Right lobe of liver (tissue), 6 donors: ENCODE results near the gene TRMO. TPM values are rescaled to one million over a fixed set of nuclear protein-coding genes. Genes with fewer than 3 reads are reported as not detected.

ENCODE experiments used
- ATAC-seq, 4 donors: fragments of 200-7000 bp; cut with Tn5 transposase; one replicate each; pipeline ENCODE4 v1.9.1; 2020; ENCODE audit warnings: mild to moderate bottlenecking in 4 of 4, moderate library complexity in 4 of 4
- DNase-seq, 3 donors: peaks; one replicate each; pipeline ENCODE4 v3.0.0-alpha.2; 2020
- H3K27ac ChIP-seq, 3 donors: fragments of 200-600 bp; one replicate each; pipeline ENCODE4 v1.8.0; 2022
- H3K27me3 ChIP-seq, 2 donors: fragments of 200-600 bp; one replicate each; pipeline ENCODE4 v1.8.0; 2022
- H3K36me3 ChIP-seq, 4 donors: fragments of 200-600 bp; sonication (generic) in 1 of 4; one replicate each; pipeline versions ENCODE4 v1.5.1 to v1.8.0; 2017 to 2022; ENCODE audit warnings: control low read depth in 1 of 4
- H3K4me1 ChIP-seq, 4 donors: fragments of 200-600 bp; sonication (generic) in 1 of 4; one replicate each; pipeline versions ENCODE4 v1.5.1 to v1.8.0; 2017 to 2022; ENCODE audit warnings: control low read depth in 1 of 4
- H3K4me3 ChIP-seq, 3 donors: fragments of 200-600 bp; one replicate each; pipeline ENCODE4 v1.8.0; 2022
- H3K9me3 ChIP-seq, 4 donors: fragments of 200-600 bp; sonication (generic) in 1 of 4; one replicate each; pipeline versions ENCODE4 v1.5.1 to v1.8.0; 2017 to 2022; ENCODE audit warnings: control low read depth in 1 of 4
- CTCF ChIP-seq, 4 donors: fragments of 200-600 bp in 3 of 4; fragments of 450-650 bp in 1 of 4; IDR thresholded peaks; one replicate each; pipeline versions ENCODE4 v1.5.1 to v1.8.0; 2016 to 2022; ENCODE audit warnings: antibody characterized with exemption in 4 of 4, mild to moderate bottlenecking in 2 of 4
- POLR2A ChIP-seq: fragments of 450-650 bp; IDR thresholded peaks from one replicate; pipeline ENCODE4 v1.6.1; 2017; ENCODE audit warnings: antibody characterized with exemption, mild to moderate bottlenecking
- WGBS: methylation state at CpG from one replicate; pipeline ENCODE4 v1.1.6; 2018; ENCODE audit warnings: low coverage, low lambda C conversion rate; ENCODE audit not compliant: insufficient coverage; ENCODE audit errors: missing lambda C conversion rate; 5-methylcytosine and 5-hydroxymethylcytosine counted together
- intact Hi-C, 2 donors: fragments of 100-400 bp; cut with DNase I; formaldehyde crosslinking; loops; one replicate each; pipeline versions ENCODE4 v1.11.2 to v1.14.1; 2022
- total RNA-seq, 6 experiments: library from RNA; depleted of rRNA in 2 of 6; stranded (reverse); fragments of >200 nt in 2 of 6; fragmentation: NEBNext Ultra II Directional in 3 of 6; extraction: Animal tissue kit (Norgen Biotek cat#: 25700) in 3 of 6; gene quantifications; one replicate each; pipeline versions ENCODE4 v1.1.0 to v1.2.4, GENCODE V29; 2016 to 2023
- donor health status: DM: no; HTN: yes; CAD: no.
- donor health status: DM: no; HTN: no; CAD: no.
- donor health status: DM: no; HTN: no; CAD: no.
- donor health status: DM: no; HTN: yes; CAD: no.
- donor health status: DM: no; HTN: yes; CAD: no.

Gene TRMO
- total RNA-seq, 6 experiments from 2014 or later = 5.7 to 14.7 (median 8.3) TPM

GRCh38 chr9:97911970-97912369 lies 10.3 kb downstream of the TRMO start:
- TF ChIP-seq CTCF (IDR thresholded peaks at IDR 0.05) = no peak
- no peak for TF ChIP-seq POLR2A

GRCh38 chr9:97911528-97911927 lies 10.8 kb downstream of the TRMO start:
- Histone ChIP-seq H3K27ac (no peak overlapping the region), H3K4me1 (no peaks in the 10 kb centered on the region), H3K27me3 (no peaks in the 10 kb centered on the region), H3K4me3 (no peak overlapping the region), H3K36me3 (peaks cover 8 to 58% (median 25%) of the 10 kb centered on the region in 4 donors), H3K9me3 (no peaks in the 10 kb centered on the region)
- intact Hi-C loops = no loop called here
- TF ChIP-seq POLR2A = no peak
- TF ChIP-seq CTCF (IDR thresholded peaks at IDR 0.05) = no peak
- no peak for ATAC-seq
- DNase-seq = no peak
- WGBS = 97% methylated on average over 2 of the region's 2 CpGs

More at GRCh38 chr9:97911970-97912369, 10.3 kb downstream of the TRMO start:
- 100% methylated on average over 1 of the region's 1 CpG for WGBS
- DNase-seq (no peak), ATAC-seq (no peak)
- Histone ChIP-seq H3K27me3 (no peaks in the 10 kb centered on the region), H3K27ac (no peak overlapping the region), H3K4me3 (no peak overlapping the region), H3K36me3 (peaks cover 8 to 58% (median 25%) of the 10 kb centered on the region in 4 donors), H3K9me3 (no peaks in the 10 kb centered on the region), H3K4me1 (no peaks in the 10 kb centered on the region)
- intact Hi-C loops = no loop called here

- intact Hi-C loops = no loop called here
- 73% methylated on average over 6 of the region's 6 CpGs for whole genome bisulfite sequencing
- Histone ChIP-seq H3K4me1 (peaks cover 0 to 9% (median 0%) of the 10 kb centered on the region in 4 donors), H3K4me3 (no peak overlapping the region), H3K36me3 (peaks cover 8 to 52% (median 25%) of the 10 kb centered on the region in 4 donors), H3K27ac (no peak overlapping the region), H3K27me3 (no peaks in the 10 kb centered on the region), H3K9me3 (no peaks in the 10 kb centered on the region)
- ATAC-seq (no peak), DNase-seq (no peak)
- TF ChIP-seq POLR2A (no peak), CTCF (IDR thresholded peaks at IDR 0.05) (no peak)
These were observed 11.9 kb downstream of the TRMO start for GRCh38 chr9:97910357-97910756.

- 100% methylated on average over 1 of the region's 1 CpG for WGBS
- DNase-seq (no peak), ATAC-seq (peak in 3 of 4 donors; percentile 37 to 42 (median 37))
- H3K9me3 ChIP-seq = no peaks in the 10 kb centered on the region
- H3K4me1 ChIP-seq = peaks cover 0 to 9% (median 0%) of the 10 kb centered on the region in 4 donors
- no peak overlapping the region for H3K4me3 ChIP-seq
- peaks cover under 1 to 55% (median 32%) of the 10 kb centered on the region in 4 donors for H3K36me3 ChIP-seq
- H3K27me3 ChIP-seq = no peaks in the 10 kb centered on the region
- H3K27ac ChIP-seq = no peak overlapping the region
- TF ChIP-seq CTCF (IDR thresholded peaks at IDR 0.05) (no peak), POLR2A (no peak)
- intact Hi-C loops = no loop called here
These were observed 13.6 kb downstream of the TRMO start for GRCh38 chr9:97908705-97909104.

- WGBS = 64% methylated on average over 5 of the region's 5 CpGs
- Histone ChIP-seq H3K36me3 (peaks cover 0 to 44% (median 27%) of the 10 kb centered on the region in 4 donors), H3K27ac (peak overlapping the region in 2 of 3 donors; percentile 50 to 65), H3K9me3 (no peaks in the 10 kb centered on the region), H3K4me3 (no peak overlapping the region), H3K27me3 (no peaks in the 10 kb centered on the region), H3K4me1 (peaks cover 0 to 9% (median 0%) of the 10 kb centered on the region in 4 donors)
- peak in 3 of 4 donors; percentile 25 to 45 (median 35) for ATAC-seq
- TF ChIP-seq POLR2A (no peak), CTCF (IDR thresholded peaks at IDR 0.05) (no peak)
- DNase-seq = no peak
- intact Hi-C loops = no loop called here
These were observed 14.7 kb downstream of the TRMO start for GRCh38 chr9:97907632-97908031.
